Measurements from ENCODE around the gene AMBRA1. TPM values are rescaled to one million over a fixed set of nuclear protein-coding genes. Genes with fewer than 3 reads are reported as not detected.

The AMBRA1 gene
- total and polyA plus RNA-seq, 2 of the 8 experiments (the other 6 are each of a cell fraction or from before 2014, with no cell fraction given) = 14.2 to 37.4 TPM

- 88% methylated on average over 1 of the region's 1 CpG; no CpG with 5 or more reads in 1 of the 2 experiments for WGBS, 2 experiments (ENCODE audit: extremely low coverage in 1 of 2, insufficient coverage in 1 of 2, insufficient read length in 1 of 2, insufficient replicate concordance in 2 of 2, low coverage in 1 of 2, low lambda C conversion rate in 2 of 2, missing lambda C conversion rate in 1 of 2)
- no peak for DNase-seq (ENCODE audit: low read depth in 1 of 2, low spot score in 2 of 2)
- no peak overlapping the region for H2BK120ac ChIP-seq (replicated peaks; ENCODE audit: low read depth, low read length)
Observed at GRCh38 chr11:46498179-46498578, 95.6 kb downstream of the AMBRA1 start.

More at GRCh38 chr11:46498179-46498578, 95.6 kb downstream of the AMBRA1 start:
- H3K4me3 ChIP-seq (ENCODE audit: extremely low read depth in 1 of 4, insufficient read depth in 2 of 4, low read depth in 3 of 4, low read length in 4 of 4) = no peak overlapping the region
- no peak overlapping the region for H2AK5ac ChIP-seq (ENCODE audit: low read depth, low read length)
- no peak overlapping the region for H3K14ac ChIP-seq (ENCODE audit: insufficient read length)
- no peak overlapping the region for H4K8ac ChIP-seq (ENCODE audit: extremely low read depth, insufficient read depth, low read length)
- no peak overlapping the region for H2AFZ ChIP-seq (ENCODE audit: low read length)
- 0 out of 2 replicates have a peak, but pooled peaks cover 2% of the 10 kb centered on the region for H3K79me1 ChIP-seq (ENCODE audit: low read depth, low read length)
- H3K4me2 ChIP-seq (ENCODE audit: insufficient read depth in 1 of 2, low read depth in 2 of 2, low read length in 2 of 2) = no peak overlapping the region
- H3K9ac ChIP-seq (replicated peaks in 1 of 4; ENCODE audit: extremely low read depth in 1 of 4, low read depth in 3 of 4, low read length in 3 of 4) = no peak overlapping the region
- H3K56ac ChIP-seq (replicated peaks; ENCODE audit: insufficient read length, low read depth, low read length) = no peak overlapping the region
- H3K23ac ChIP-seq (ENCODE audit: insufficient read length) = no peak overlapping the region
- no peak overlapping the region for H3K27ac ChIP-seq (ENCODE audit: low read depth, low read length)
- no peaks in the 10 kb centered on the region for H3K23me2 ChIP-seq (ENCODE audit: low read depth, low read length)
- H2BK5ac ChIP-seq (ENCODE audit: low read depth, low read length) = no peak overlapping the region
- H3K79me2 ChIP-seq (ENCODE audit: control insufficient read depth in 1 of 2, insufficient read depth in 2 of 2, low read length in 2 of 2) = no peaks in the 10 kb centered on the region
- no peak overlapping the region for H4K91ac ChIP-seq (replicated peaks; ENCODE audit: insufficient read length, low read length)
- no peak overlapping the region for H2BK12ac ChIP-seq (ENCODE audit: low read depth, low read length)
- TF ChIP-seq USF2 (IDR thresholded peaks at IDR 0.05; ENCODE audit: low read length) (no peak), FOSL1 (IDR thresholded peaks at IDR 0.05; ENCODE audit: insufficient read depth, low read depth, low read length) (no peak)
- ChIA-PET CTCF (ENCODE audit: partially characterized antibody) (interaction anchor here (0.8 to 11.1 kb wide), 8 partner anchors 9 to 107 kb away, joined by 3 to 118 read pairs (median 3); partner anchors contain the start of gene CHRM4), POLR2A (ENCODE audit: partially characterized antibody) (no interaction called here)
- H2BK15ac ChIP-seq (ENCODE audit: low read length) = no peak overlapping the region
- H3K36me3 ChIP-seq (ENCODE audit: control insufficient read depth in 2 of 4, insufficient read depth in 4 of 4, low read length in 3 of 4) = peaks cover 0 to 3% (median 0%) of the 10 kb centered on the region in 4 experiments; a peak in 4 of 8 replicates
- no peak for FAIRE-seq
- no peak overlapping the region for H4K5ac ChIP-seq (ENCODE audit: insufficient read length, low read depth, low read length)
- no peaks in the 10 kb centered on the region for H4K20me1 ChIP-seq (replicated peaks in 1 of 2; ENCODE audit: control insufficient read depth in 1 of 2, insufficient read depth in 2 of 2, low read length in 2 of 2)
- H3K9me3 ChIP-seq (ENCODE audit: insufficient read depth in 2 of 2, low read depth in 1 of 2, low read length in 1 of 2) = no peaks in the 10 kb centered on the region
- no peak overlapping the region for H3K4ac ChIP-seq (replicated peaks; ENCODE audit: insufficient read length, low read depth, low read length)
- no peak overlapping the region for H3K18ac ChIP-seq (ENCODE audit: extremely low read depth, low read length)
- H2BK20ac ChIP-seq (ENCODE audit: low read length) = no peak overlapping the region
- H3K27me3 ChIP-seq (replicated peaks in 1 of 4; ENCODE audit: control insufficient read depth in 3 of 4, extremely low read depth in 1 of 4, insufficient read depth in 3 of 4, low read length in 3 of 4) = no peaks in the 10 kb centered on the region
- H3K4me1 ChIP-seq (replicated peaks in 1 of 4; ENCODE audit: control insufficient read depth in 3 of 4, insufficient read depth in 4 of 4, low read length in 3 of 4) = no peaks in the 10 kb centered on the region

All from H1 (cell line).